ENCODE results near the gene SEMA6B.
"Not testable (repeated sequence)": the region's sequence is repeated elsewhere in the genome, so short reads cannot be mapped to it uniquely, and the experiment has no call there.

SEMA6B gene

GRCh38 chr19:4543842-4544647 lies 15.4 kb downstream of the SEMA6B start:
- no peak for DNase-seq

DNA sequence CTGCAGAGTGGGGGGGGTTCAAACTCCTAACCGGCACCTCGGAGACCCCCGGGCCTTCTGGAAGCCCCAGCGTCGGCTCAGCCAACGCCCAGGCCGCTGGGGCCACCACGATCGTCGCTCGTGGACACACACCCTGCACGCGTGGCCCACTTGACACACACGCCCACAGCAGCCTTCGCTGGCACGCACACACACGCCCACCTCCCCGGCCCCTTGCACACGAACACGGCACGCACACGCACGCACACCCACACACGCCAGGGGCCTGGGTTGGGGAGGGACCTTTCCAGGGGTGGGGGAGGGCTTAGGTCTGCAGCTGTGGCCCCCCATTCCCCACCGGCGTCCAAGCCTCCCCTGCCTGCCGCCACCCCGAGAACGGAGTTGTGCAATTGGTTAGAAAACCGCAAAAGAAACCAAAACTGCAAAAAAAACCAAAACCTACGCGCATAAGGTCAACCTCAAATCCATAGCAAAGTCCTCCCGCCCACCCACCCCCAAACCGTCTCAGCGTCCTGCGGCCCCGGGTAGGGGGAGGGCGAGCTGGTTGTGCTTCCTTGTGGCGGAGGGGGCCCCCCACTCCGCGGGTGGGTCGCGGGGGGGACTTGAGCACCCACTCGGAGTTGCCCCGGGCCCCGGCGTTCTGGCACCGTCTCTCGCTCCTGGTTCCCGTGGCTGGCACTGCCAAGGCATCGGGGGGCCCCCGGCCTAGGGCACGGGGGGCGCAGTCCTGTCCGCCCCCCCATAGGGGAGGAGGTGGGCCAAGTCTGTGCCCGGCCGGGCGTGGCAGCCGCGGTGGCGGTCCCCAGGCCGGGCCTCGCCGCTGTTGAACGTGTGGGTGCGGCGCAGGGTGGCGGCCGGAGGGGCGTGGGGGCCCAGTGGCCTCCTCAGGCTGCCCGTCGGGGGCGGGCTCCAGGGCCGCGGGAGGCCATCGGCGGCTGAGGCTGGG lies 16.3 kb downstream of the SEMA6B start:
- DNase-seq: no peak

GRCh38 chr19:4541806-4542145 lies 17.7 kb downstream of the SEMA6B start:
- not testable (repeated sequence) for DNase-seq

DNA sequence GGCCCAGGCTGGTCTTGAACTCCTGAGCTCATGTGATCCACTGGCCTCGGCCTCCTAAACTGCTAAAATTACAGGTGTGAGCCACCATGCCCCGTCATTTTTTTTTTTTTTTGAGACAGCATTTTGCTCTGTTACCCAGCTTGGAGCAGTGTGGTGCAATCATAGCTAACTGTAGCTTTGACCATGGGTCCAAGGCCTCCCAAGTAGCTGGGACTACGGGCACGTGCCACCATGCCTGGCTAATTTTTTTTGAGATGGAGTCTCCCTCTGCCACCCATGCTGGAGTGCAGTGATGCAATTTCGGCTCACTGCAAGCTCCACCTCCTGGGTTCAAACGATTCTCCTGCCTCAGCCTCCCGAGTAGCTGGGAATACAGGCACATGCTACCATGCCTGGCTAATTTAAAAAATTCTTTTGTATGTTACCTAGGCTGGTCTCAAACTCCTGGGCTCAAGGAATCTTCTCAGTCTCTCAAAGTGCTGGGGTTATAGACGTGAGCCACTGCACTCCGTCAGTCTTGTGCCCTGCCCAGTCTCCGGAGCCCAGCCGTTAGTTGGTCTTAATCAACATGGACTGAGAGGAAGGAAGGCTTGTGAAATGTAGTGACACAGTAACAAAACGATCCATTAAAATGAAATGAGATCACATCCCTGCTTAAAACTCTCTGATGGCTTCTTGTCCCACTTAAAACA lies 18.2 kb downstream of the SEMA6B start:
- no peak for DNase-seq

DNA sequence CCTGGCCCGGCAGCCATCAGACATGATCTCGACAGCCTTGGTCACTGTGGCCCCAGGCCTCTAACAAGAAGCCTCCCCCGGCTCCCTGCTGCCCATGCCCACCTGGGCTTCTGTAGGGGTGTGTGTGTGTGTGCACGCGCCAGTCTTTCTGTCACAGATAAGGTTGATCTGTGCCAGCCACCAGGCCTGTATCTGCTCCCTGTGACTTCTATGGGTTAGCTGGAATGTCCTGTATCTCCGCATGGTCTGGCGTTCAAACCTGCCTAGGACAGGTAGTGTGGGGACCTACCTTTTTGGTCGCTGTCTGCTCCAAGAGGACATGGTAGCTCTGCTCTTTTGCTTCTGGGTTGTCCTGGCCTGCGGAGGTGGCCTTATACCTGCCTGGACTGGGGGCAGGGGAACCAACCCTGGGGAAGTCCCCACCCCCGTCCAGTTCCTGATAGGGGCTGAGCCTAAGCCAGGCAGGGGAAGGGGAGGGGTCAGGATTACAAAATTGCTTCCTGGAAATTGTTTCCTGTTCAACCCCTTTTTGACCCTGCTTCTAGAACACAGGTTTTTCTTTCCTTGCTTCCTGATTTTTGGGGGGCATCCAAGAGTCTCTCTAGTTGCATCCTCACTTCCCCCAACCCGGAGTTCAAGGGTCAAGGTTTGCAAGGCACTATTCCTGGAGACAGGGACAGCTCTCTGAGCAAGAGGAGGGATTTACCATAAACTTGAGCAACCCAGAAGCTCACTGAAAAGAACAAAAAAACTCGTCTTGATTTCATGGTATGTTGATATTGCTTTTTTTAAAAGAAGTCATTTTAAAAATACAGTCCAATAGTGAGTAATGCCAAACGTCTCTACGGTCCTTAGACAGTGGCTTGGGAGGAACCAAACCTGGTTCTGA lies 19.5 kb downstream of the SEMA6B start, which contains the start of gene LRG1:
LRG1 (minus strand) TSS at position 344 of the 889 bp plus-strand sequence; CDS start at position 321, 23 bp downstream.
- DNase-seq: no peak

DNA sequence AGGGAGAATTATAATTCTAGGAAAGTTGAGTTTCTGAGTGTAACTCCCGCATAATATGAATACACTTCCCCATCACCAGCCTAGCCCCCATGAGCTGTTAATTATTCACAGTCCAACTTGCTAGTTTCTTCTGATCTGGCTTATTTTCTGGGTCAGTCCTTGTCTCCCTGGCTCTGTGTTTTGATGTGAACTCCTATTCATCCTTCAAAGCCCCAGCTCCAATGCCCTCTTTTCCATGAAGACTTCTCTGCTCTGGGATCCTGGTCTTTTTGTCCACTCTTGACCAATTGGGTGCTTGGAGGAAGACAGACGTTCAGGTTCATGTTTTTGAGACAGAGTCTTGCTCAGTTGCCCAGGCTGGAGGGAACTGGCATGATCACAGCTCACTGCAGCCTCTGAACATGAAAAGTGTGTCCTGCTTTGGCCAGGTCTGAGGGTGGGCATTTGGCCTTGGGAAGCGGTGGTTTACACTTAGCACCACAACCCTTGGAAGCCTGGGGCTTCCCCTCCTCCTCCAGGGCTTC lies 20.3 kb downstream of the SEMA6B start:
- no peak for DNase-seq

GRCh38 chr19:4538601-4538954 lies 20.9 kb downstream of the SEMA6B start:
- DNase-seq: no peak

DNA sequence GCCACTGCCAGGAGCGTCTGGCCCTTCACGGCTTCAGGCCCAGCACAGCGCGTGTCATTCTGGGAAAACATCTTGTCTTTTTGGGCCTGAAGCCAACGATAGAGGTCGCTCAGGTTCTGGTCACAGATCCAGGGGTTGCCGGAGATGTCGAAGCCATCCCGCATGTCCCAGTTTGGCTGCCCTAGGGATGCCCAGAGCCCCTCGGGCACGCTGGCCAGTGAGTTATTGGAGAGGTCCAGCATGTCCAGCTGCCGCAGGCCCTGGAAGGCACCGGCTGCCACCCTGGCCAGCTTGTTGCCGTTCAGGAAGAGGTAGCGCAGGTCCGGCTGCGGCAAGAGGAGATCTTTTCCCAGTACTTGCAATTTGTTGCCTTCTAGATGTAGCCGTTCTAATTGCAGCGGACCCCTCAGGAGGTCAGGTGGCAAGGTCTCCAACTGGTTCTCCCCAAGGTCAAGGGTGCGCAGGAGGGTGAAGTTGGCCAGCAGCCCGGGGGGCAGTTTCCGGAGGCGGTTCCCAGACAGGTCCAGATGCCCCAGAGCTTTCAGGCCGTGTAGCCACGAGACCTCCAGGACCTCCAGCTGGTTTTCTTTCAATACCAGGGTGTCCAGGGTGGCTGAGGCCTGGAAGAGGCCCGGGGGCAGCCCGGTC lies 21.4 kb downstream of the SEMA6B start:
- DNase-seq: no peak

- DNase-seq: no peak
Observed at GRCh38 chr19:4536798-4537197, 22.7 kb downstream of the SEMA6B start.

DNA sequence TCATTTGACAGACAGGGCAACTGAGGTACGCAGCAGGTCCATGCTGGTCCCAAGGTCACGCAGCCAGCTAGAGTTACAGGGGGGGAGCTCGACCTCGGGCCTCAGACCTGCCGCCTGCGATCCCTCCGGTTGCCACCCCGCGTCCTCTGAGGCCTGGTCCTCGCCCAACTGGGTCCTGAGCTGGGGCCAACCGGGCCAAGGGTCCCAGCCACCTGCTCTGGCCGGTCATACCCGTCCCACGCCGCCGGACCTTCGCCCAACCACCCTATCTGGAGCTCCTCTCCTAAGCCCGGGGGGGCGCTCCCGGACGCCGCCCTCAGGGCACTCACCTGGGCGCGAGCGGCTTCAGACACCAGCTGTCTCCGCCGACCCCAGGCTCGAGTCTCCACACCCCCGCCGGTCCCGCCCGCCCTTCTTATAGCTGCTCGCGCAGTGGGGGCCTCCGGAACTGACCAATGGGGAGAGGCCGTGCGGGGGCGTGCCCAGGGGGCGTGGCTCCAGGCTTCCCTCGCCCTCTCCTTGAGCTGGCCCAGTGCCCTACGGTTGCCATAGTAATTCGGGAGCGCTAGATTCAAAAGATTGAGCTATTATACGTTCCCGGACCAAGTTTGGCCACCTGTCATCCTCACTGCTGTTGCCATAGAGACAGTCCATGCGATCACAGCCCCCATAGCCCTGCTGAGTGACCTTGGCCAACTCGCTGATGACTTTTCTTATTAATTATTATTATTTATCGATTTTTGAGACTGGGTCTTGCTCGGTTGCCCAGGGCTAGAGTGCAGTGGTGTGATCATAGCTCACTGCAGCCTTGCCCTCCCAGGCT lies 24.4 kb downstream of the SEMA6B start, which contains the start of gene PLIN5:
PLIN5 (minus strand) TSS at position 389 of the 823 bp plus-strand sequence. CDS start 1,150 bp downstream, outside the sequence.
- DNase-seq: peak; percentile 80

GRCh38 chr19:4533835-4534424 lies 25.6 kb downstream of the SEMA6B start:
- DNase-seq: no peak

DNA sequence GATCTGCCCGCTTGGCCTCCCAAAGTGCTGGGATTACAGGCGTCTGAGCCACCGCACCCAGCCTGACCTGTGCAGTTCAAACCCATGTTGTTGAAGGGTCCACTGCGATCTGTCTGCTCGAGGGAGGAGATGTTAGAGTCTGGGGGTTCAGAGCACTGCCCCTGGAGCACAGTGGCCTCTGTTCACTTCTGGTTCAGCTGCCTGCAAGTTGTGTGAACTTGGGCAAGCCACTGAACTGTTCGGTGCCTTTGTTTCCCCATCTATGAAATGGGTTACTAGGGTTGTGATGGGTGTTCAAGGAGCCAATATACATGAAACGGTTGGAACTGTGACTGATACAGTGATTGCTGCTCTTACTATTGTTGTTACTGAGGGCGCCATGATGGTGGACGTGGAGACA lies 26.1 kb downstream of the SEMA6B start:
- DNase-seq: no peak

- DNase-seq: no peak
Observed at GRCh38 chr19:4531562-4532165, 27.8 kb downstream of the SEMA6B start.

DNA sequence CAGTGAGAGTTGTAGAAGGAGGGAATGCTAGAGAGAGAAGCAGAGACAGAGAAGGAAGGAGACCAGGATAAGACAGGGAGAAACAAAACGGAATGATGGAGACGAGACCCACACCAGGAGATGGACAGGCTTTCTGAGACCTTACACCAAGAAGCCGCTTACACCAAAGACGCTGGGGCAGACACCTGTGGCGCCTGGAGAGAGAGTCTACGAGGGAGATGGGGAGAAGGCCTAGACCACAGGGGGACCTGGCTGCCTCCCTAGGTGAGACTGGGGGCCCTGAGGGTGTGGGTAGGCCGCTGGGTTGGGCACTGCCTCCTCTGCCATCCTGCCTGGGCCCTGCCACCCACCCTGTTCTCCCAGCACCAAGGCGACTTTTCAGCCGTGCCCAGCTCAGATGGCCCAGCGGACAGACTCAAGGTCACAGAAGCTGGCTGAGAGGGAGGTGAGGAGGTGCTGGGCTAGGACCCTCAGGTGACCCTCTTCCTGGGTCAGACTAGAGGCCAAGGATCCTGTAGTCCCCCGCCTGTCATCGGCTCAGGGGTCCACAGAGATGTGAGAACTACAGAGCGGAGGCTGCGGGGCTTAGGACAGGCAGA lies 29.5 kb downstream of the SEMA6B start:
- no peak for DNase-seq

GRCh38 chr19:4528843-4529242 lies 30.6 kb downstream of the SEMA6B start:
- DNase-seq: no peak

- DNase-seq: not testable (repeated sequence)
Observed at GRCh38 chr19:4527377-4527776, 32.1 kb downstream of the SEMA6B start.

- DNase-seq: no peak
Observed at GRCh38 chr19:4525563-4526002, 33.9 kb downstream of the SEMA6B start.

GRCh38 chr19:4524808-4525562 lies 34.5 kb downstream of the SEMA6B start:
- DNase-seq: no peak
